K562 (cell line): ENCODE measurements around the gene PDE1C.

ENCODE experiments used
- SNIP1 ChIP-seq: fragments of 450-650 bp; IDR thresholded peaks from 2 replicates; pipeline ENCODE4 v1.7.1; 2017; ENCODE audit warnings: low read depth, mild to moderate bottlenecking
- TCF3 ChIP-seq: sonication (generic); formaldehyde crosslinking; IDR thresholded peaks from 2 replicates; pipeline ENCODE4 v1.4.0; 2020; ENCODE audit warnings: mild to moderate bottlenecking, missing genetic modification reagents
- TF ChIP-seq, protein P1 (sequence below): sonication (generic); formaldehyde crosslinking; IDR thresholded peaks from 2 replicates; pipeline ENCODE4 v1.8.0; 2023; ENCODE audit warnings: mild to moderate bottlenecking, missing genetic modification reagents
- TF ChIP-seq, protein P2 (sequence below), 3 experiments: IDR thresholded peaks in 2 of 3; conservative IDR thresholded peaks in 1 of 3; 2 replicates each; pipeline ENCODE4 v1.5.1; 2011 to 2012; ENCODE audit warnings: low read length in 3 of 3, mild to moderate bottlenecking in 3 of 3, control low read depth in 2 of 3, improper control_type of control experiment in 1 of 3, inconsistent platforms in 1 of 3, low read depth in 1 of 3, mixed read lengths in 1 of 3, moderate library complexity in 1 of 3; ENCODE audit not compliant: insufficient read depth in 2 of 3

DNA sequence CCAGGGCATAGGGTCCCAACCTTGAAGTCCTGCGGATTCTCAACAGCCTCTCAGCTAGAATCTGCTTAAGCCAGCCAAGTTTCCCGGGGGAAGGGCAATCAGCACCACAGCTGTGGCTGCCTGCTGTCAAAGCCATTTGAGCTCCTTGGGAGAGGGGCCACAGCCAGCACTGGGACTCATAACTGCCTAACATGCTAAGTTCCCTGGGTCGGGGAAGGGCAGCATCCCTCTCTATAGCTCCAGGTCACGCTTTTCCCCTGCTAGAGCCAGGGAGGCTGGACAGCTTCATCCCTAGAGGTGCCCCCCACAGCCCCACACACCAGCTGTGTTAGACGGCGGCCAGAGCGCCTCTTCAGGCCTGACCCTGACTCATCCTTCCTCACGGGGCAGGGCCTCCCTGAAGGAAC, 49.6 kb upstream of the PDE1C start:
- TF ChIP-seq, protein P1, sequence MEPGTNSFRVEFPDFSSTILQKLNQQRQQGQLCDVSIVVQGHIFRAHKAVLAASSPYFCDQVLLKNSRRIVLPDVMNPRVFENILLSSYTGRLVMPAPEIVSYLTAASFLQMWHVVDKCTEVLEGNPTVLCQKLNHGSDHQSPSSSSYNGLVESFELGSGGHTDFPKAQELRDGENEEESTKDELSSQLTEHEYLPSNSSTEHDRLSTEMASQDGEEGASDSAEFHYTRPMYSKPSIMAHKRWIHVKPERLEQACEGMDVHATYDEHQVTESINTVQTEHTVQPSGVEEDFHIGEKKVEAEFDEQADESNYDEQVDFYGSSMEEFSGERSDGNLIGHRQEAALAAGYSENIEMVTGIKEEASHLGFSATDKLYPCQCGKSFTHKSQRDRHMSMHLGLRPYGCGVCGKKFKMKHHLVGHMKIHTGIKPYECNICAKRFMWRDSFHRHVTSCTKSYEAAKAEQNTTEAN = no peak
- TF ChIP-seq TCF3 (no peak), SNIP1 (no peak)
- TF ChIP-seq, protein P2, sequence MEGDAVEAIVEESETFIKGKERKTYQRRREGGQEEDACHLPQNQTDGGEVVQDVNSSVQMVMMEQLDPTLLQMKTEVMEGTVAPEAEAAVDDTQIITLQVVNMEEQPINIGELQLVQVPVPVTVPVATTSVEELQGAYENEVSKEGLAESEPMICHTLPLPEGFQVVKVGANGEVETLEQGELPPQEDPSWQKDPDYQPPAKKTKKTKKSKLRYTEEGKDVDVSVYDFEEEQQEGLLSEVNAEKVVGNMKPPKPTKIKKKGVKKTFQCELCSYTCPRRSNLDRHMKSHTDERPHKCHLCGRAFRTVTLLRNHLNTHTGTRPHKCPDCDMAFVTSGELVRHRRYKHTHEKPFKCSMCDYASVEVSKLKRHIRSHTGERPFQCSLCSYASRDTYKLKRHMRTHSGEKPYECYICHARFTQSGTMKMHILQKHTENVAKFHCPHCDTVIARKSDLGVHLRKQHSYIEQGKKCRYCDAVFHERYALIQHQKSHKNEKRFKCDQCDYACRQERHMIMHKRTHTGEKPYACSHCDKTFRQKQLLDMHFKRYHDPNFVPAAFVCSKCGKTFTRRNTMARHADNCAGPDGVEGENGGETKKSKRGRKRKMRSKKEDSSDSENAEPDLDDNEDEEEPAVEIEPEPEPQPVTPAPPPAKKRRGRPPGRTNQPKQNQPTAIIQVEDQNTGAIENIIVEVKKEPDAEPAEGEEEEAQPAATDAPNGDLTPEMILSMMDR (IDR thresholded peaks at IDR 0.05 in 2 of 3, conservative IDR thresholded peaks at IDR 0.05 in 1 of 3; ENCODE audit: insufficient read depth in 2 of 3, low read depth in 1 of 3, low read length in 3 of 3) = no peak
